ENCODE results near the gene CACNA1C. TPM values are rescaled to one million over a fixed set of nuclear protein-coding genes. Genes with fewer than 3 reads are reported as not detected.

Gene CACNA1C
- total RNA-seq, 1 experiment from 2014 or later: not detected

- H3K79me2 ChIP-seq (ENCODE audit: low read depth): no peaks in the 10 kb centered on the region
- POLR2A ChIA-PET (ENCODE audit: unreplicated experiment): no interaction called here
- H3K4me2 ChIP-seq: no peak overlapping the region
- H4K20me1 ChIP-seq (ENCODE audit: insufficient read depth): no peaks in the 10 kb centered on the region
- no peaks in the 10 kb centered on the region for H3K9me2 ChIP-seq (ENCODE audit: insufficient read depth)
- no peaks in the 10 kb centered on the region for H3K4me1 ChIP-seq (replicated peaks; ENCODE audit: insufficient read depth)
- no peak overlapping the region for H2AFZ ChIP-seq
- no TSS peak for BruUV-seq (replicated peaks)
- H3K9me3 ChIP-seq (ENCODE audit: insufficient read depth, low read depth): no peaks in the 10 kb centered on the region; the same call in 1 of the 2 replicates
- H3K27me3 ChIP-seq (ENCODE audit: insufficient read depth, low read depth): peaks cover 96% of the 10 kb centered on the region
- no peak overlapping the region for H3K4me3 ChIP-seq
- no peak for DNase-seq
- CTCF ChIA-PET: no interaction called here
- H3K36me3 ChIP-seq (ENCODE audit: low read depth): no peaks in the 10 kb centered on the region
- no peak for TF ChIP-seq CTCF (conservative IDR thresholded peaks at IDR 0.05)
- no peak for TF ChIP-seq EZH2 (IDR thresholded peaks at IDR 0.05; ENCODE audit: low read depth)
- intact Hi-C loops (cut with micrococcal nuclease; ENCODE audit: unreplicated experiment): no loop called here
- no peaks in the 10 kb centered on the region for H3F3A ChIP-seq (ENCODE audit: insufficient read depth, low read depth)
- H3K27ac ChIP-seq: no peak overlapping the region
Measured at GRCh38 chr12:2215709-2216560, 163.1 kb downstream of the CACNA1C start.

GRCh38 chr12:2218706-2219105 is 165.9 kb downstream of the CACNA1C start:
- ChIA-PET CTCF (no interaction called here), POLR2A (ENCODE audit: unreplicated experiment) (no interaction called here)
- DNase-seq: no peak
- no peak overlapping the region for H3K4me3 ChIP-seq
- H3K27me3 ChIP-seq (ENCODE audit: insufficient read depth, low read depth): peaks cover 75% of the 10 kb centered on the region
- intact Hi-C loops (cut with micrococcal nuclease; ENCODE audit: unreplicated experiment): no loop called here
- H3F3A ChIP-seq (ENCODE audit: insufficient read depth, low read depth): no peaks in the 10 kb centered on the region
- no peaks in the 10 kb centered on the region for H3K4me1 ChIP-seq (replicated peaks; ENCODE audit: insufficient read depth)
- H3K4me2 ChIP-seq: no peak overlapping the region
- no peak overlapping the region for H2AFZ ChIP-seq
- TF ChIP-seq EZH2 (IDR thresholded peaks at IDR 0.05; ENCODE audit: low read depth): no peak
- no peak for TF ChIP-seq CTCF (conservative IDR thresholded peaks at IDR 0.05)
- no peaks in the 10 kb centered on the region for H3K79me2 ChIP-seq (ENCODE audit: low read depth)
- no peaks in the 10 kb centered on the region for H3K36me3 ChIP-seq (ENCODE audit: low read depth)
- H3K27ac ChIP-seq: no peak overlapping the region
- no TSS peak for BruUV-seq (replicated peaks)
- H3K9me3 ChIP-seq (ENCODE audit: insufficient read depth, low read depth): no peaks in the 10 kb centered on the region; the same call in 1 of the 2 replicates
- H4K20me1 ChIP-seq (ENCODE audit: insufficient read depth): no peaks in the 10 kb centered on the region
- H3K9me2 ChIP-seq (ENCODE audit: insufficient read depth): no peaks in the 10 kb centered on the region; the same call in 1 of the 2 replicates

- H3K27ac ChIP-seq: no peak overlapping the region
- peaks cover 69% of the 10 kb centered on the region for H3K27me3 ChIP-seq (ENCODE audit: insufficient read depth, low read depth)
- no peaks in the 10 kb centered on the region for H3K4me1 ChIP-seq (replicated peaks; ENCODE audit: insufficient read depth)
- no peaks in the 10 kb centered on the region for H3F3A ChIP-seq (ENCODE audit: insufficient read depth, low read depth)
- H3K4me3 ChIP-seq: no peak overlapping the region
- H3K9me2 ChIP-seq (ENCODE audit: insufficient read depth): no peaks in the 10 kb centered on the region; the same call in 1 of the 2 replicates
- POLR2A ChIA-PET (ENCODE audit: unreplicated experiment): no interaction called here
- H3K9me3 ChIP-seq (ENCODE audit: insufficient read depth, low read depth): no peaks in the 10 kb centered on the region; the same call in 1 of the 2 replicates
- no peak for DNase-seq
- CTCF ChIA-PET: no interaction called here
- H3K4me2 ChIP-seq: no peak overlapping the region
- BruUV-seq (replicated peaks): no TSS peak
- H3K79me2 ChIP-seq (ENCODE audit: low read depth): no peaks in the 10 kb centered on the region
- no peaks in the 10 kb centered on the region for H4K20me1 ChIP-seq (ENCODE audit: insufficient read depth)
- intact Hi-C loops (cut with micrococcal nuclease; ENCODE audit: unreplicated experiment): no loop called here
- no peak overlapping the region for H2AFZ ChIP-seq
- H3K36me3 ChIP-seq (ENCODE audit: low read depth): no peaks in the 10 kb centered on the region
- TF ChIP-seq CTCF (conservative IDR thresholded peaks at IDR 0.05) (no peak), EZH2 (IDR thresholded peaks at IDR 0.05; ENCODE audit: low read depth) (no peak)
Measured at GRCh38 chr12:2221030-2221621, 168.3 kb downstream of the CACNA1C start.

Data from PC-9 (cell line).